Caco-2 (cell line): Measurements from ENCODE around the gene SLC19A1. TPM values are rescaled to one million over a fixed set of nuclear protein-coding genes. Genes with fewer than 3 reads are reported as not detected.

Source experiments
- BruUV-seq: library from RNA; stranded (reverse); fragments of 400-500 nt; replicated peaks from 2 replicates; lab custom pipeline; 2021; lab: Mats Ljungman, UMichigan
- CTCF ChIA-PET: fragments of 300-600 bp; sonication (Branson Sonifier 250); formaldehyde crosslinking; loops from one replicate; lab custom pipeline; 2022; ENCODE audit warnings: antibody characterized with exemption; lab: Charles Lee
- POLR2A ChIA-PET: fragments of 300-600 bp; sonication (Branson Sonifier 250); formaldehyde crosslinking; loops from one replicate; lab custom pipeline; 2022; ENCODE audit warnings: antibody characterized with exemption; lab: Charles Lee
- DNase-seq, 2 experiments: peaks; one replicate each; pipeline versions ENCODE4 v3.0.0 to v3.0.0-alpha.2; 2020 to 2022
- H3K27me3 ChIP-seq: replicated peaks from 2 replicates; pipeline ENCODE4 v1.6.0; 2011; ENCODE audit warnings: low read length; ENCODE audit not compliant: control insufficient read depth, insufficient read depth
- H3K36me3 ChIP-seq: 2 replicates; pipeline ENCODE4 v1.5.1; 2011; ENCODE audit warnings: low read length; ENCODE audit not compliant: control insufficient read depth, insufficient read depth
- H3K4me1 ChIP-seq: fragments of 250-450 bp; sonication (Bioruptor Pico); 2 replicates; pipeline ENCODE4 v1.5.1; 2020; ENCODE audit warnings: mild to moderate bottlenecking
- H3K4me3 ChIP-seq: 2 replicates; pipeline ENCODE4 v1.5.1; 2011; ENCODE audit warnings: low read depth, mild to moderate bottlenecking, control low read depth, low read length
- H3K9me3 ChIP-seq: fragments of 250-450 bp; sonication (Bioruptor Pico); 2 replicates; pipeline ENCODE4 v1.5.1; 2020; ENCODE audit warnings: mild to moderate bottlenecking, moderate library complexity
- H3K27ac Mint-ChIP-seq: one replicate; pipeline ENCODE4 v1.8.0; 2022; ENCODE audit warnings: mixed read lengths; ENCODE audit not compliant: unreplicated experiment
- H3K27me3 Mint-ChIP-seq: one replicate; pipeline ENCODE4 v1.8.0; 2022; ENCODE audit warnings: mixed read lengths; ENCODE audit not compliant: insufficient read depth, unreplicated experiment
- H3K36me3 Mint-ChIP-seq: one replicate; pipeline ENCODE4 v1.8.0; 2022; ENCODE audit warnings: mild to moderate bottlenecking, mixed read lengths; ENCODE audit not compliant: insufficient read depth, unreplicated experiment
- H3K4me1 Mint-ChIP-seq: one replicate; pipeline ENCODE4 v1.8.0; 2022; ENCODE audit warnings: low read depth, mixed read lengths; ENCODE audit not compliant: unreplicated experiment
- H3K4me3 Mint-ChIP-seq: one replicate; pipeline ENCODE4 v1.8.0; 2022; ENCODE audit warnings: mild to moderate bottlenecking, moderate library complexity, mixed read lengths; ENCODE audit not compliant: unreplicated experiment
- H3K9me3 Mint-ChIP-seq: one replicate; pipeline ENCODE4 v1.8.0; 2022; ENCODE audit warnings: mixed read lengths; ENCODE audit not compliant: unreplicated experiment
- intact Hi-C: fragments of 100-400 bp; cut with micrococcal nuclease; formaldehyde crosslinking; loops from one replicate; pipeline ENCODE4 v1.10.0; 2022; ENCODE audit not compliant: unreplicated experiment
- total RNA-seq: library from RNA; stranded (reverse); gene quantifications from 2 replicates; pipeline ENCODE4 v1.2.3, GENCODE V29; 2022
- TF ChIP-seq, protein P1 (sequence below), 2 experiments: fragments of 200-600 bp in 1 of 2; IDR thresholded peaks; 1 replicate in 1 of 2; 2 replicates in 1 of 2; pipeline versions ENCODE4 v1.5.1 to v1.8.0; 2011 to 2022; ENCODE audit warnings: antibody characterized with exemption in 1 of 2, control low read depth in 1 of 2, inconsistent platforms in 1 of 2, low read depth in 1 of 2, low read length in 1 of 2, mild to moderate bottlenecking in 1 of 2, moderate library complexity in 1 of 2; ENCODE audit not compliant: insufficient read depth in 1 of 2, severe bottlenecking in 1 of 2, unreplicated experiment in 1 of 2

Gene SLC19A1
- total RNA-seq, 1 experiment from 2014 or later, result 45.4 TPM

DNA sequence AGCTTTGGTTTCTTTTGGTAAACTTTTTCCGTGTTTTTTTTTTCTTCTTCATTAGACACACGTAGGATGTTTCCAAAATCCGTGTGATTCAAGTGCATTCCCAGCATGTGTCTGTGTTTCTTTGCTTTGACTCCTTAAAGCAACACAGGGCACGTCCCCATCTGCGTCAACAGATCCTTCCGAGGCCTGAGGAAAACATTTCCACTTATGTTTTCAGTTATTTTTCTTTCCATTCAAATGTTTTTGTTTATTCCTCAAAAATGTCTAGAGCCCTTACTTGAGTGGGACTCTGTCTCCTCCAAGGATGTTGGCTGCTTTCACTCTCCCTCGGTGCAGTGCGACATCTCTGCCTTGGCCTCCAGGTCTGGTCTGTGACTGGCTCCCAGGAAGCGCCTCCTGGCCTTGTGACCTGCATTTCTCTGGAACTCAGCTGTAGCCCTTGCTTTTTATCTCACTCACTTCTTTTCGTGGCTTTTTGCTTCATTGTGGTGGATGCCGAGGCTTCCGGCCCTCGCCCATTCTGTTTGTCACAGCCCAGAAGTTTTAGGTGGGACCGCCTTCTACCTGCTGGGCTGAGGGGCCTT, 31.3 kb upstream of the SLC19A1 start:
- H3K9me3 ChIP-seq, result no peaks in the 10 kb centered on the region
- no peak overlapping the region for H3K27ac Mint-ChIP-seq
- CTCF ChIA-PET, result no interaction called here
- no peaks in the 10 kb centered on the region for H3K9me3 Mint-ChIP-seq
- H3K4me3 ChIP-seq, result no peak overlapping the region
- TF ChIP-seq, protein P1, sequence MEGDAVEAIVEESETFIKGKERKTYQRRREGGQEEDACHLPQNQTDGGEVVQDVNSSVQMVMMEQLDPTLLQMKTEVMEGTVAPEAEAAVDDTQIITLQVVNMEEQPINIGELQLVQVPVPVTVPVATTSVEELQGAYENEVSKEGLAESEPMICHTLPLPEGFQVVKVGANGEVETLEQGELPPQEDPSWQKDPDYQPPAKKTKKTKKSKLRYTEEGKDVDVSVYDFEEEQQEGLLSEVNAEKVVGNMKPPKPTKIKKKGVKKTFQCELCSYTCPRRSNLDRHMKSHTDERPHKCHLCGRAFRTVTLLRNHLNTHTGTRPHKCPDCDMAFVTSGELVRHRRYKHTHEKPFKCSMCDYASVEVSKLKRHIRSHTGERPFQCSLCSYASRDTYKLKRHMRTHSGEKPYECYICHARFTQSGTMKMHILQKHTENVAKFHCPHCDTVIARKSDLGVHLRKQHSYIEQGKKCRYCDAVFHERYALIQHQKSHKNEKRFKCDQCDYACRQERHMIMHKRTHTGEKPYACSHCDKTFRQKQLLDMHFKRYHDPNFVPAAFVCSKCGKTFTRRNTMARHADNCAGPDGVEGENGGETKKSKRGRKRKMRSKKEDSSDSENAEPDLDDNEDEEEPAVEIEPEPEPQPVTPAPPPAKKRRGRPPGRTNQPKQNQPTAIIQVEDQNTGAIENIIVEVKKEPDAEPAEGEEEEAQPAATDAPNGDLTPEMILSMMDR (IDR thresholded peaks at IDR 0.05; ENCODE audit: insufficient read depth in 1 of 2, low read depth in 1 of 2, low read length in 1 of 2, severe bottlenecking in 1 of 2, unreplicated experiment in 1 of 2), result no peak
- H3K36me3 Mint-ChIP-seq, result no peaks in the 10 kb centered on the region
- no TSS peak for BruUV-seq
- no peak overlapping the region for H3K4me3 Mint-ChIP-seq
- peaks cover 10% of the 10 kb centered on the region for H3K27me3 Mint-ChIP-seq
- POLR2A ChIA-PET, result no interaction called here
- no peaks in the 10 kb centered on the region for H3K4me1 ChIP-seq
- no peaks in the 10 kb centered on the region for H3K27me3 ChIP-seq
- H3K36me3 ChIP-seq, result no peaks in the 10 kb centered on the region
- H3K4me1 Mint-ChIP-seq, result no peaks in the 10 kb centered on the region
- intact Hi-C loops, result no loop called here
- DNase-seq, result peak in 1 of 2 experiments; percentile 1

DNA sequence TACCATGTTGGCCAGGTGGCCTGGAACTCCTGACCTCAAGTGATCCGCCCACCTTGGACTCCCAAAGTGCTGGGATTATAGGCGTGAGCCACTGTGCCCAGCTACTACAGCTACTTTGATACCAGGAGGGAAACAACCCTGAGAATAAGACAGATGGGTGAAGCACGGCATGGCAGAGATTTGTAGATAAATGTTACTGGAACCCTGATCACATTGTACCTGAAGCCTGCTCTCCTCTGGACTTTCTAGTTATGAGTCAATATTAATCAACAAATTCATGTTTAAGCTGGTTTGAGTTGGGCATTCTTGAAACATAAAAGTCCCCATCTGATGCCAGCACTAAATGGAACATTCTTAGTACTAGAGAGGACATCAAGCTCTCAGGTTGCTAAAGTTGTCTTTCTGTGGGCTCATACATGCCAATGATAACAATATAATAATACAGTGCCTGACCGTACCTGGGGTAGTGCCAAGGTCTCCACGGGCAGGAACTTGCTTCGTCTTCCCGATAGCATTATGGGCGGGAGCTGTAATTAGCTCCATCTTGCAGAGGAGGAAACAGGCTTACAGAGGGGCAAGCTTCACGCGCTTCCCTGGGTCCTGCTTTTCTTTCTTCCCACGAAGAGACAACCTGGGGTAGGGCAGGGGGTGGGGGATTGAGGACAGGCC, 30.7 kb upstream of the SLC19A1 start:
- Mint-ChIP-seq H3K9me3 (no peaks in the 10 kb centered on the region), H3K27ac (no peak overlapping the region), H3K4me1 (no peaks in the 10 kb centered on the region), H3K4me3 (no peak overlapping the region), H3K27me3 (peaks cover 10% of the 10 kb centered on the region), H3K36me3 (no peaks in the 10 kb centered on the region)
- Histone ChIP-seq H3K4me1 (no peaks in the 10 kb centered on the region), H3K4me3 (no peak overlapping the region), H3K27me3 (no peaks in the 10 kb centered on the region), H3K9me3 (no peaks in the 10 kb centered on the region), H3K36me3 (no peaks in the 10 kb centered on the region)
- DNase-seq, result no peak
- no TSS peak for BruUV-seq
- ChIA-PET POLR2A (no interaction called here), CTCF (no interaction called here)
- intact Hi-C loops, result no loop called here
- TF ChIP-seq, protein P1 (IDR thresholded peaks at IDR 0.05; ENCODE audit: insufficient read depth in 1 of 2, low read depth in 1 of 2, low read length in 1 of 2, severe bottlenecking in 1 of 2, unreplicated experiment in 1 of 2), result no peak

DNA sequence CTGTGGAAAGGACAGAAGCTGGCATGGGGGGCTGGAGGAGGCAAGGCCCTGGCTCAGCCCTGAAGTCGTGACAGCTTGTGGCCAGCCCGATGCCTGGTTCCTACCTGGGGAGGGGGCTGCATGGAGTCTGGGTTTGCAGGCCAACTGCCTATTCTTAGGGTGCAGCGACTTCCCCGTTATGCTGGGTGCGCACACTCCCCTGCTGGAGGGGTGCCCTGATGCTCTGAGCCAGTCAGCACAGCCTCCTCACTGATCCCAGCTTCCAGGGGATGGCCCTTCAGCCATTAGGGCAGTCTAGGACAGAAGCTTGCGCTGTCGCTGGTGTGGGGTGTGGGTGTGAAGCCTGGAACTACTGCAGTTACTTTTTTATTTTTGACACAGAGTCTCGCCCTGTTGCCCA, 30.0 kb upstream of the SLC19A1 start:
- DNase-seq, result no peak
- Mint-ChIP-seq H3K36me3 (no peaks in the 10 kb centered on the region), H3K27ac (no peak overlapping the region), H3K4me1 (no peaks in the 10 kb centered on the region), H3K27me3 (peaks cover 10% of the 10 kb centered on the region), H3K4me3 (no peak overlapping the region), H3K9me3 (no peaks in the 10 kb centered on the region)
- no peak overlapping the region for H3K4me3 ChIP-seq
- BruUV-seq, result no TSS peak
- H3K27me3 ChIP-seq, result no peaks in the 10 kb centered on the region
- H3K4me1 ChIP-seq, result no peaks in the 10 kb centered on the region
- TF ChIP-seq, protein P1 (IDR thresholded peaks at IDR 0.05; ENCODE audit: insufficient read depth in 1 of 2, low read depth in 1 of 2, low read length in 1 of 2, severe bottlenecking in 1 of 2, unreplicated experiment in 1 of 2), result no peak
- intact Hi-C loops, result no loop called here
- POLR2A ChIA-PET, result no interaction called here
- no peaks in the 10 kb centered on the region for H3K9me3 ChIP-seq
- CTCF ChIA-PET, result interaction anchor here (0.5 to 1.0 kb wide), 2 partner anchors 16 to 219 kb away, joined by 4 to 5 read pairs; no protein-coding TSS in a partner anchor
- no peaks in the 10 kb centered on the region for H3K36me3 ChIP-seq
